Measurements from ENCODE around the gene TLDC2.
"Not testable (repeated sequence)": the region's sequence is repeated elsewhere in the genome, so short reads cannot be mapped to it uniquely, and the experiment has no call there.

DNA sequence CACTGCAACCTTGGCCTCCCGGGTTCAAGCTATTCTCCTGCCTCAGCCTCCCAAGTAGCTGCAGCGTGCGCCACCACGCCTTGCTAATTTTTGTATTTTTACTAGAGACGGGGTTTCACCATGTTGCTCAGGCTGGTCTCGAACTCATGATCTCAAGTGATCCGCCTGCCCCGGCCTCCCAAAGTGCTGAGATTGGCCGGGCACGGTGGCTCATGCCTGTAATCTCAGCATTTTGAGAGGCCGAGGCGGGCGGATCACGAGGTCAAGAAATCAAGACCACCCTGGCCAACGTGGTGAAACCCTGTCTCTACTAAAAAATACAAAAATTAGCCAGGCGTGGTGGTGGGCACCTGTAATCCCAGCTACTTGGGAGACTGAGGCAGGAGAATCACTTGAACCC lies 57.6 kb downstream of the TLDC2 start:
- TF ChIP-seq EGR1 (IDR thresholded peaks at IDR 0.05; ENCODE audit: low read depth in 2 of 2); TAF1 (conservative IDR thresholded peaks at IDR 0.05); RAD21 (IDR thresholded peaks at IDR 0.05); YY1 (IDR thresholded peaks at IDR 0.05): not testable (repeated sequence)
- TF ChIP-seq, protein P1, sequence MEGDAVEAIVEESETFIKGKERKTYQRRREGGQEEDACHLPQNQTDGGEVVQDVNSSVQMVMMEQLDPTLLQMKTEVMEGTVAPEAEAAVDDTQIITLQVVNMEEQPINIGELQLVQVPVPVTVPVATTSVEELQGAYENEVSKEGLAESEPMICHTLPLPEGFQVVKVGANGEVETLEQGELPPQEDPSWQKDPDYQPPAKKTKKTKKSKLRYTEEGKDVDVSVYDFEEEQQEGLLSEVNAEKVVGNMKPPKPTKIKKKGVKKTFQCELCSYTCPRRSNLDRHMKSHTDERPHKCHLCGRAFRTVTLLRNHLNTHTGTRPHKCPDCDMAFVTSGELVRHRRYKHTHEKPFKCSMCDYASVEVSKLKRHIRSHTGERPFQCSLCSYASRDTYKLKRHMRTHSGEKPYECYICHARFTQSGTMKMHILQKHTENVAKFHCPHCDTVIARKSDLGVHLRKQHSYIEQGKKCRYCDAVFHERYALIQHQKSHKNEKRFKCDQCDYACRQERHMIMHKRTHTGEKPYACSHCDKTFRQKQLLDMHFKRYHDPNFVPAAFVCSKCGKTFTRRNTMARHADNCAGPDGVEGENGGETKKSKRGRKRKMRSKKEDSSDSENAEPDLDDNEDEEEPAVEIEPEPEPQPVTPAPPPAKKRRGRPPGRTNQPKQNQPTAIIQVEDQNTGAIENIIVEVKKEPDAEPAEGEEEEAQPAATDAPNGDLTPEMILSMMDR (IDR thresholded peaks at IDR 0.05; ENCODE audit: low read depth, low read length, missing input control): not testable (repeated sequence)
- TF ChIP-seq, protein P2, sequence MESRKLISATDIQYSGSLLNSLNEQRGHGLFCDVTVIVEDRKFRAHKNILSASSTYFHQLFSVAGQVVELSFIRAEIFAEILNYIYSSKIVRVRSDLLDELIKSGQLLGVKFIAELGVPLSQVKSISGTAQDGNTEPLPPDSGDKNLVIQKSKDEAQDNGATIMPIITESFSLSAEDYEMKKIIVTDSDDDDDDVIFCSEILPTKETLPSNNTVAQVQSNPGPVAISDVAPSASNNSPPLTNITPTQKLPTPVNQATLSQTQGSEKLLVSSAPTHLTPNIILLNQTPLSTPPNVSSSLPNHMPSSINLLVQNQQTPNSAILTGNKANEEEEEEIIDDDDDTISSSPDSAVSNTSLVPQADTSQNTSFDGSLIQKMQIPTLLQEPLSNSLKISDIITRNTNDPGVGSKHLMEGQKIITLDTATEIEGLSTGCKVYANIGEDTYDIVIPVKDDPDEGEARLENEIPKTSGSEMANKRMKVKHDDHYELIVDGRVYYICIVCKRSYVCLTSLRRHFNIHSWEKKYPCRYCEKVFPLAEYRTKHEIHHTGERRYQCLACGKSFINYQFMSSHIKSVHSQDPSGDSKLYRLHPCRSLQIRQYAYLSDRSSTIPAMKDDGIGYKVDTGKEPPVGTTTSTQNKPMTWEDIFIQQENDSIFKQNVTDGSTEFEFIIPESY (IDR thresholded peaks at IDR 0.05): not testable (repeated sequence)
- TF ChIP-seq, protein P3, sequence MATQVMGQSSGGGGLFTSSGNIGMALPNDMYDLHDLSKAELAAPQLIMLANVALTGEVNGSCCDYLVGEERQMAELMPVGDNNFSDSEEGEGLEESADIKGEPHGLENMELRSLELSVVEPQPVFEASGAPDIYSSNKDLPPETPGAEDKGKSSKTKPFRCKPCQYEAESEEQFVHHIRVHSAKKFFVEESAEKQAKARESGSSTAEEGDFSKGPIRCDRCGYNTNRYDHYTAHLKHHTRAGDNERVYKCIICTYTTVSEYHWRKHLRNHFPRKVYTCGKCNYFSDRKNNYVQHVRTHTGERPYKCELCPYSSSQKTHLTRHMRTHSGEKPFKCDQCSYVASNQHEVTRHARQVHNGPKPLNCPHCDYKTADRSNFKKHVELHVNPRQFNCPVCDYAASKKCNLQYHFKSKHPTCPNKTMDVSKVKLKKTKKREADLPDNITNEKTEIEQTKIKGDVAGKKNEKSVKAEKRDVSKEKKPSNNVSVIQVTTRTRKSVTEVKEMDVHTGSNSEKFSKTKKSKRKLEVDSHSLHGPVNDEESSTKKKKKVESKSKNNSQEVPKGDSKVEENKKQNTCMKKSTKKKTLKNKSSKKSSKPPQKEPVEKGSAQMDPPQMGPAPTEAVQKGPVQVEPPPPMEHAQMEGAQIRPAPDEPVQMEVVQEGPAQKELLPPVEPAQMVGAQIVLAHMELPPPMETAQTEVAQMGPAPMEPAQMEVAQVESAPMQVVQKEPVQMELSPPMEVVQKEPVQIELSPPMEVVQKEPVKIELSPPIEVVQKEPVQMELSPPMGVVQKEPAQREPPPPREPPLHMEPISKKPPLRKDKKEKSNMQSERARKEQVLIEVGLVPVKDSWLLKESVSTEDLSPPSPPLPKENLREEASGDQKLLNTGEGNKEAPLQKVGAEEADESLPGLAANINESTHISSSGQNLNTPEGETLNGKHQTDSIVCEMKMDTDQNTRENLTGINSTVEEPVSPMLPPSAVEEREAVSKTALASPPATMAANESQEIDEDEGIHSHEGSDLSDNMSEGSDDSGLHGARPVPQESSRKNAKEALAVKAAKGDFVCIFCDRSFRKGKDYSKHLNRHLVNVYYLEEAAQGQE (IDR thresholded peaks at IDR 0.05): not testable (repeated sequence)
- TF ChIP-seq, protein P4, sequence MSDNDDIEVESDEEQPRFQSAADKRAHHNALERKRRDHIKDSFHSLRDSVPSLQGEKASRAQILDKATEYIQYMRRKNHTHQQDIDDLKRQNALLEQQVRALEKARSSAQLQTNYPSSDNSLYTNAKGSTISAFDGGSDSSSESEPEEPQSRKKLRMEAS (IDR thresholded peaks at IDR 0.05): not testable (repeated sequence)
